Breast epithelium (tissue), 3 donors: ENCODE measurements around the gene DAPK1.

ENCODE experiments used
- POLR2A ChIP-seq: fragments of 450-650 bp; IDR thresholded peaks from one replicate; pipeline ENCODE4 v1.6.1; 2016; ENCODE audit warnings: antibody characterized with exemption, mild to moderate bottlenecking, moderate library complexity
- POLR2AphosphoS5 ChIP-seq, 3 donors: sonication (generic); formaldehyde crosslinking; IDR thresholded peaks; one replicate each; pipeline ENCODE4 v1.6.1; 2017; ENCODE audit warnings: antibody characterized with exemption in 3 of 3
- TF ChIP-seq, protein P1 (sequence below), 3 donors: fragments of 450-650 bp; IDR thresholded peaks; one replicate each; pipeline ENCODE4 v1.5.1; 2016 to 2017; ENCODE audit warnings: antibody characterized with exemption in 3 of 3, mild to moderate bottlenecking in 3 of 3, moderate library complexity in 3 of 3

GRCh38 chr9:87500491-87501270 is 3.0 kb downstream of the DAPK1 start:
- TF ChIP-seq, protein P1, sequence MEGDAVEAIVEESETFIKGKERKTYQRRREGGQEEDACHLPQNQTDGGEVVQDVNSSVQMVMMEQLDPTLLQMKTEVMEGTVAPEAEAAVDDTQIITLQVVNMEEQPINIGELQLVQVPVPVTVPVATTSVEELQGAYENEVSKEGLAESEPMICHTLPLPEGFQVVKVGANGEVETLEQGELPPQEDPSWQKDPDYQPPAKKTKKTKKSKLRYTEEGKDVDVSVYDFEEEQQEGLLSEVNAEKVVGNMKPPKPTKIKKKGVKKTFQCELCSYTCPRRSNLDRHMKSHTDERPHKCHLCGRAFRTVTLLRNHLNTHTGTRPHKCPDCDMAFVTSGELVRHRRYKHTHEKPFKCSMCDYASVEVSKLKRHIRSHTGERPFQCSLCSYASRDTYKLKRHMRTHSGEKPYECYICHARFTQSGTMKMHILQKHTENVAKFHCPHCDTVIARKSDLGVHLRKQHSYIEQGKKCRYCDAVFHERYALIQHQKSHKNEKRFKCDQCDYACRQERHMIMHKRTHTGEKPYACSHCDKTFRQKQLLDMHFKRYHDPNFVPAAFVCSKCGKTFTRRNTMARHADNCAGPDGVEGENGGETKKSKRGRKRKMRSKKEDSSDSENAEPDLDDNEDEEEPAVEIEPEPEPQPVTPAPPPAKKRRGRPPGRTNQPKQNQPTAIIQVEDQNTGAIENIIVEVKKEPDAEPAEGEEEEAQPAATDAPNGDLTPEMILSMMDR (IDR thresholded peaks at IDR 0.05): no peak
- TF ChIP-seq POLR2AphosphoS5 (IDR thresholded peaks at IDR 0.05) (no peak), POLR2A (no peak)
